Esophagus squamous epithelium (tissue), 5 donors: Measurements from ENCODE around the gene SMARCC2. TPM values are rescaled to one million over a fixed set of nuclear protein-coding genes. Genes with fewer than 3 reads are reported as not detected.

Source experiments
- DNase-seq: peaks from one replicate; lab custom pipeline; 2025; lab: John Stamatoyannopoulos, UW
- H3K27ac ChIP-seq, 4 donors: fragments of 200-600 bp; sonication (generic); one replicate each; pipeline ENCODE4 v1.5.1; 2016 to 2019; ENCODE audit warnings: mild to moderate bottlenecking in 1 of 4
- H3K27me3 ChIP-seq, 4 donors: fragments of 200-600 bp; sonication (generic); 1 replicate in 3 of 4; 2 replicates in 1 of 4; pipeline versions ENCODE4 v1.5.1 to v1.6.0; 2017 to 2021; ENCODE audit warnings: antibody characterized with exemption in 1 of 4
- H3K36me3 ChIP-seq, 3 donors: fragments of 200-600 bp; sonication (generic); one replicate each; pipeline ENCODE4 v1.5.1; 2016 to 2019
- H3K4me1 ChIP-seq, 3 donors: fragments of 200-600 bp; sonication (generic); one replicate each; pipeline ENCODE4 v1.5.1; 2017 to 2019
- H3K4me3 ChIP-seq, 4 donors: fragments of 200-600 bp; sonication (generic); 1 replicate in 3 of 4; 2 replicates in 1 of 4; pipeline ENCODE4 v1.5.1; 2016 to 2019; ENCODE audit warnings: mild to moderate bottlenecking in 2 of 4, moderate library complexity in 1 of 4
- H3K9me3 ChIP-seq, 3 donors: fragments of 200-600 bp; sonication (generic); one replicate each; pipeline ENCODE4 v1.5.1; 2016 to 2019
- POLR2A ChIP-seq, 4 donors: fragments of 450-650 bp; IDR thresholded peaks; one replicate each; pipeline ENCODE4 v1.6.1; 2017; ENCODE audit warnings: antibody characterized with exemption in 4 of 4, mild to moderate bottlenecking in 4 of 4, moderate library complexity in 3 of 4
- WGBS, 2 donors: methylation state at CpG; one replicate each; pipeline ENCODE4 v1.1.5; 2018; 5-methylcytosine and 5-hydroxymethylcytosine counted together
- intact Hi-C: fragments of 100-400 bp; cut with DNase I; formaldehyde crosslinking; loops from one replicate; pipeline ENCODE4 v1.15.0; 2022
- total RNA-seq, 4 donors: library from RNA; depleted of rRNA; stranded (reverse); fragments of >200 nt; gene quantifications; one replicate each; pipeline ENCODE4 v1.1.0, GENCODE V29; 2016
- TF ChIP-seq, protein P1 (sequence below), 6 experiments: fragments of 450-650 bp in 4 of 6; fragments of 200-600 bp in 2 of 6; sonication (generic) in 2 of 6; IDR thresholded peaks; one replicate each; pipeline ENCODE4 v1.5.1; 2016 to 2019; ENCODE audit warnings: antibody characterized with exemption in 6 of 6, mild to moderate bottlenecking in 4 of 6, moderate library complexity in 4 of 6
- donor health status: DM: yes; HTN: yes; CAD: no.

Gene SMARCC2
- total RNA-seq, 4 donors from 2014 or later: 31.7 to 64.9 (median 46.1) TPM

- no peaks in the 10 kb centered on the region for H3K9me3 ChIP-seq
- peak overlapping the region in 3 of 4 donors; percentile 72 to 97 (median 94) for H3K4me3 ChIP-seq
- WGBS, 2 donors: 61 to 65% methylated on average over 22 of the region's 22 CpGs
- H3K4me1 ChIP-seq: peaks cover 23 to 57% (median 30%) of the 10 kb centered on the region in 3 donors
- peaks cover 26 to 50% (median 28%) of the 10 kb centered on the region in 3 donors for H3K36me3 ChIP-seq
- DNase-seq: no peak
- intact Hi-C loops: loop anchor here (5.0 kb wide), 1 partner anchor 57 kb away; the partner anchor contains the start of gene SMARCC2
- peak overlapping the region; percentile 85 to 98 (median 96) for H3K27ac ChIP-seq
- no peak for TF ChIP-seq POLR2A (IDR thresholded peaks at IDR 0.05)
- TF ChIP-seq, protein P1, sequence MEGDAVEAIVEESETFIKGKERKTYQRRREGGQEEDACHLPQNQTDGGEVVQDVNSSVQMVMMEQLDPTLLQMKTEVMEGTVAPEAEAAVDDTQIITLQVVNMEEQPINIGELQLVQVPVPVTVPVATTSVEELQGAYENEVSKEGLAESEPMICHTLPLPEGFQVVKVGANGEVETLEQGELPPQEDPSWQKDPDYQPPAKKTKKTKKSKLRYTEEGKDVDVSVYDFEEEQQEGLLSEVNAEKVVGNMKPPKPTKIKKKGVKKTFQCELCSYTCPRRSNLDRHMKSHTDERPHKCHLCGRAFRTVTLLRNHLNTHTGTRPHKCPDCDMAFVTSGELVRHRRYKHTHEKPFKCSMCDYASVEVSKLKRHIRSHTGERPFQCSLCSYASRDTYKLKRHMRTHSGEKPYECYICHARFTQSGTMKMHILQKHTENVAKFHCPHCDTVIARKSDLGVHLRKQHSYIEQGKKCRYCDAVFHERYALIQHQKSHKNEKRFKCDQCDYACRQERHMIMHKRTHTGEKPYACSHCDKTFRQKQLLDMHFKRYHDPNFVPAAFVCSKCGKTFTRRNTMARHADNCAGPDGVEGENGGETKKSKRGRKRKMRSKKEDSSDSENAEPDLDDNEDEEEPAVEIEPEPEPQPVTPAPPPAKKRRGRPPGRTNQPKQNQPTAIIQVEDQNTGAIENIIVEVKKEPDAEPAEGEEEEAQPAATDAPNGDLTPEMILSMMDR (IDR thresholded peaks at IDR 0.05): no peak
- H3K27me3 ChIP-seq: no peaks in the 10 kb centered on the region
Measured at GRCh38 chr12:56129942-56130495, 59.3 kb downstream of the SMARCC2 start.

DNA sequence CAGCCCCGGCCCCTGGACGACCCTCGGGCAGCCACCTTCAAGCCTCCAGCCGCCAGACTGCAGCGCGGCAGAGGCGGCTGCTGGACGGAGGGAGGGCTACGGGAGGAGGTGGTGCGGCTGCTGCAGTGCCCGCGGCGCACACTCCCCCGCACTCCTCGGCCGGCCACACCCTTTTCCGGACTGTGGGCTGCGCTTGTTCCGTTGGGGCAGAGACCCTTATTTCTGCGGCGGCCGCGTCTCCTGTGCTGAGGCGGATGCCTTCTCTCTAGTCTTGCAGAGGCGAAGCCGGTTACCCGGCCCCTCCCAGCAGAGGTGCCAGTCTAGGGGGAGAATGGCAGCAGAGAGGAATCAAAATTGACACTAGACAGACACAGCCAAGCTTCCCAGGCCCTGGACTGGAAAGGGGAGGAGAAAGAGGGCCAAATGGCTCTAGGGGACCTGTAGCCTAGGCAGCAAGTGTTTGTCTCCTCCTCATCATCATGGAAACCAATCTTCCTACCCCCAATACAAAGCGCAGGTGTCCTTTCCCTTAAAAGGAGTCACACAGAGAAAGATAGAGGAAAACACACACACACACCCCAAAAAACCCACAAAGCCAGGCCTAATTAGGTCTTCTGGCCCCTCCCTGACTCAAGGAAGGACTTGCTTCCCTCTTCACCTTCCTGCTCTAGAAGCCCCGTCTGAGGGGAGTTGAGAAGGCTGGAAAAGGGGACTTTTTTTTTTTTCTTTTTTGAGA lies 59.9 kb downstream of the SMARCC2 start:
- H3K4me3 ChIP-seq: peak overlapping the region; percentile 51 to 97 (median 83)
- no peak for DNase-seq
- H3K9me3 ChIP-seq: no peaks in the 10 kb centered on the region
- H3K27ac ChIP-seq: peak overlapping the region; percentile 85 to 98 (median 96)
- peaks cover 23 to 60% (median 30%) of the 10 kb centered on the region in 3 donors for H3K4me1 ChIP-seq
- peaks cover 21 to 44% (median 26%) of the 10 kb centered on the region in 3 donors for H3K36me3 ChIP-seq
- 0 to 2% methylated on average over 12 to 13 of the region's 29 CpGs for WGBS, 2 donors
- no peaks in the 10 kb centered on the region for H3K27me3 ChIP-seq
- intact Hi-C loops: loop anchor here (5.0 kb wide), 1 partner anchor 58 kb away; the partner anchor contains the start of gene SMARCC2
- TF ChIP-seq, protein P1 (IDR thresholded peaks at IDR 0.05): no peak
- TF ChIP-seq POLR2A (IDR thresholded peaks at IDR 0.05): peak in 2 of 4 donors; percentile 58 to 68

- Histone ChIP-seq H3K27me3 (no peaks in the 10 kb centered on the region), H3K36me3 (peaks cover 15 to 37% (median 20%) of the 10 kb centered on the region in 3 donors), H3K4me3 (peak overlapping the region; percentile 51 to 97 (median 83)), H3K9me3 (no peaks in the 10 kb centered on the region), H3K27ac (peak overlapping the region; percentile 85 to 98 (median 96)), H3K4me1 (peaks cover 23 to 60% (median 30%) of the 10 kb centered on the region in 3 donors)
- intact Hi-C loops: loop anchor here (5.0 kb wide), 1 partner anchor 59 kb away; the partner anchor contains the start of gene SMARCC2
- WGBS, 2 donors: 1% methylated on average over 15 to 16 of the region's 20 CpGs
- no peak for DNase-seq
- no peak for TF ChIP-seq POLR2A (IDR thresholded peaks at IDR 0.05)
- TF ChIP-seq, protein P1 (IDR thresholded peaks at IDR 0.05): no peak
Measured at GRCh38 chr12:56128670-56129205, 60.5 kb downstream of the SMARCC2 start.

DNA sequence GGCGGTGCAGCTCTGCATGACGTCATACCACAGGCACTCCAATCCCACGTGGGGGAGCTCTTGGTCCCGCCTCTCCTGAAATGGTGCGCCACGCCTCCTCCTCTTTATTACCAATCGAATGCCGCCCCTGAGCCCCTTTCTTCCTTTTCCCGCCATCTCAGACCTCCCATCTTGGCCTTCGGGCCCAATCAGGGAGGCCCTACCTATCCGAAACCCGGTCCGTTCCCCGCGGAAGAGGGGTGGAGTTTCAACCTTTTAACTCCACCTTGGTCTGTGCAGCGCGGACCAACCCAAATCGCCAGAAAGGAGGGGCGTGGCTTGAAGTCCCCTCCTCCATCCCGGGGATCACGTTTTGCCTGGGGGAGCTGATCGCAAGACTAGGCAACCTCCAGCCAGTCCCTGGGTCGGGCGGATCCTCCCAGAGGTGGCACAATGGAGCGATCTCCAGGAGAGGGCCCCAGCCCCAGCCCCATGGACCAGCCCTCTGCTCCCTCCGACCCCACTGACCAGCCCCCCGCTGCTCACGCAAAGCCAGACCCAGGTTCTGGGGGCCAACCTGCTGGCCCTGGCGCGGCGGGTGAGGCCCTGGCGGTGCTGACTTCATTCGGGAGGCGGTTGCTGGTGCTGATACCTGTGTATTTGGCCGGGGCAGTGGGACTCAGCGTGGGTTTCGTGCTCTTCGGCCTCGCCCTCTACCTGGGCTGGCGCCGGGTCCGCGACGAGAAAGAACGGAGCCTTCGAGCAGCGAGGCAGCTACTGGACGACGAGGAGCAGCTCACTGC lies 61.2 kb downstream of the SMARCC2 start, which contains the start of gene ESYT1:
Gene ESYT1, plus strand, starts transcription at position 380 of the 782 bp plus-strand sequence. Its CDS starts 53 bp downstream, at position 433.
- DNase-seq: peak; percentile 98
- H3K4me1 ChIP-seq: peaks cover 23 to 60% (median 30%) of the 10 kb centered on the region in 3 donors
- no peaks in the 10 kb centered on the region for H3K27me3 ChIP-seq
- H3K4me3 ChIP-seq: peak within 1 kb of the TSS; percentile 51 to 97 (median 83)
- intact Hi-C loops: loop anchor here (5.0 kb wide), 1 partner anchor 59 kb away; the partner anchor contains the start of gene SMARCC2
- TF ChIP-seq, protein P1 (IDR thresholded peaks at IDR 0.05): peak in 3 of 6 experiments; percentile 10 to 14 (median 10)
- peak in 3 of 4 donors; percentile 91 to 97 (median 95) for TF ChIP-seq POLR2A (IDR thresholded peaks at IDR 0.05)
- 0% methylated on average over 11 to 17 of the region's 49 CpGs for WGBS, 2 donors
- H3K36me3 ChIP-seq: peaks cover 13 to 31% (median 14%) of the 10 kb centered on the region in 3 donors
- H3K27ac ChIP-seq: peak within 1 kb of the TSS; percentile 85 to 98 (median 96)
- H3K9me3 ChIP-seq: no peaks in the 10 kb centered on the region
